HG03521 (cell line): ENCODE measurements around the gene KIF15.

ENCODE experiments used
- ATAC-seq: cut with Tn5 transposase; IDR thresholded peaks from one replicate; pipeline ENCODE4 v1.9.1; 2021; ENCODE audit warnings: mild to moderate bottlenecking, moderate library complexity; ENCODE audit not compliant: unreplicated experiment

Gene KIF15

GRCh38 chr3:44874308-44874707 lies 112.7 kb downstream of the KIF15 start, which contains the start of gene TGM4:
TGM4 (plus strand) TSS chr3:44874608; CDS start chr3:44874679, 71 bp downstream.
- no peak for ATAC-seq

GRCh38 chr3:44875596-44875995 lies 114.0 kb downstream of the KIF15 start:
- ATAC-seq, result no peak

GRCh38 chr3:44877333-44877732 lies 115.7 kb downstream of the KIF15 start:
- ATAC-seq, result no peak

- no peak for ATAC-seq
Observed at GRCh38 chr3:44880284-44880683, 118.7 kb downstream of the KIF15 start.

- no peak for ATAC-seq
Observed at GRCh38 chr3:44883213-44883955, 121.8 kb downstream of the KIF15 start.

- no peak for ATAC-seq
Observed at GRCh38 chr3:44883999-44884431, 122.4 kb downstream of the KIF15 start.

- ATAC-seq, result no peak
Observed at GRCh38 chr3:44885618-44886017, 124.0 kb downstream of the KIF15 start.

- ATAC-seq, result no peak
Observed at GRCh38 chr3:44886561-44886960, 125.0 kb downstream of the KIF15 start.

- no peak for ATAC-seq
Observed at GRCh38 chr3:44887101-44887500, 125.5 kb downstream of the KIF15 start.

GRCh38 chr3:44890258-44890657 lies 128.7 kb downstream of the KIF15 start:
- ATAC-seq, result no peak

GRCh38 chr3:44890852-44891251 lies 129.3 kb downstream of the KIF15 start:
- no peak for ATAC-seq

GRCh38 chr3:44892689-44893088 lies 131.1 kb downstream of the KIF15 start:
- ATAC-seq, result no peak

- no peak for ATAC-seq
Observed at GRCh38 chr3:44893097-44893496, 131.5 kb downstream of the KIF15 start.

GRCh38 chr3:44894485-44894884 lies 132.9 kb downstream of the KIF15 start:
- ATAC-seq, result no peak

- no peak for ATAC-seq
Observed at GRCh38 chr3:44896440-44896839, 134.8 kb downstream of the KIF15 start.

- no peak for ATAC-seq
Observed at GRCh38 chr3:44899683-44900367, 138.2 kb downstream of the KIF15 start.

GRCh38 chr3:44902628-44903027 lies 141.0 kb downstream of the KIF15 start:
- ATAC-seq, result no peak
